GM12892 (cell line): ENCODE results near the gene CTBP2.
"Not testable (repeated sequence)": the region's sequence is repeated elsewhere in the genome, so short reads cannot be mapped to it uniquely, and the experiment has no call there.

Source experiments
- DNase-seq: peaks from one replicate; pipeline ENCODE4 v3.0.0; 2011; ENCODE audit not compliant: insufficient read length
- FAIRE-seq: peaks from 2 replicates; lab custom pipeline; 2011; peaks lifted over from hg19 to GRCh38; lab: Jason Lieb, UNC
- POLR2A ChIP-seq: IDR thresholded peaks from 2 replicates; pipeline ENCODE4 v1.6.1; 2011; ENCODE audit warnings: low read depth, low read length, control low read depth
- POLR2AphosphoS5 ChIP-seq: IDR thresholded peaks from 2 replicates; pipeline ENCODE4 v1.6.1; 2011; ENCODE audit warnings: low read depth, low read length, control low read depth
- TAF1 ChIP-seq: IDR thresholded peaks from 2 replicates; pipeline ENCODE4 v1.6.1; 2011; ENCODE audit warnings: low read depth, mild to moderate bottlenecking, control low read depth, low read length, borderline replicate concordance

The CTBP2 gene

DNA sequence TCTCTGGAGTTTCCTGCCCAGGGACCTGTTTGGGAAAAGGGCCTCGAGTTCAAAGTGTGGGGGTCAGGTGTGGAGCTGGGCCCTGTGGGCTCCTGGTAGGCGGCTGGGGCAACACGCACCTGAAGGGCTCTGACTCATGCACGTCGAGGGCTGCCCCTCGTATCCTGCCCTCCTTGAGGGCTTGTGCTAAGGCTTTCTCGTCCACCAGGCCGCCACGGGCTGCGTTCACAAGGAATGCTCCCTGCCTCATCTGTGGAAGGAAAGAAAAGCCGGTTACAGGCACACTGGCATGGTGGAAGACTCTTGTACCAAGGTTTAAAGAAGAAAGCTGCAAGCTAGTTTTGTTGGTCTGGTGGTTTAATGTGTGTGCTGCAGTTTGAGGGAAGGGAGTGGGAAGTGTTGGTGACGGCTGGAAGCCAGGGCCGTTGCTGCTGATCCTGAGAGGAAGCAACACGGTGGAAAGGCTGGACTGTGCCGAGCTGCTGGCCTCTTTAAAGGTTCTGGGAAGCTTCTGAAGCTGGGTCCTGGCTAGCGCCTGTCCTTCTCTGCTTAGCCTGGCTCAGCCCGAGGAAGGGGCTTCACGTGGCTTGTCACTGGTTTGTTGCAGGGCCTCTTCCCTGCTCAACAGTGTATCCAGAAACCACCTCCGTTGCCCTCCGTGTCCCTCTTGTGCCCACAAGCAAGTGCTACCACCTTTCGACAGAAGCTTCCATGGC, 166.5 kb downstream of the CTBP2 start:
- FAIRE-seq (no peak), DNase-seq (no peak)
- TF ChIP-seq POLR2AphosphoS5, result no peak
- TF ChIP-seq TAF1, result no peak
- no peak for TF ChIP-seq POLR2A

DNA sequence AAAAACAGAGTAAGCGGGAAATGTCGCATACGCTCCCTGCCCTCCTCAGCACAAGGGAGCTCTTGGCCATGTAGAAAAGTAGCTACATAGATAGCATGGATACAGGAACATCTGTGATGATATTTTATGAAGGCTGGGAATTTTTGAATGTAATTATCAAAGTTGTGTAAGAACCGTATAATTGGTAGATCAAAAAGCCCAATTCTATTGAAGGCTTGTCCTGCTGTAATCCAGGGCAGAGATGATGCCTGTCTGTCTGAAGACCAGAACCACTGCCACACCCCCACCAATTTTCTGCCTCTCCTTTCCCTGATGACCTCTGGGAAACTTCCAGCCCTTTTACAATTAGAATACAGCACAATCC, 167.0 kb downstream of the CTBP2 start:
- DNase-seq, result no peak
- FAIRE-seq, result no peak
- TF ChIP-seq TAF1, result no peak
- no peak for TF ChIP-seq POLR2AphosphoS5
- TF ChIP-seq POLR2A, result no peak

DNA sequence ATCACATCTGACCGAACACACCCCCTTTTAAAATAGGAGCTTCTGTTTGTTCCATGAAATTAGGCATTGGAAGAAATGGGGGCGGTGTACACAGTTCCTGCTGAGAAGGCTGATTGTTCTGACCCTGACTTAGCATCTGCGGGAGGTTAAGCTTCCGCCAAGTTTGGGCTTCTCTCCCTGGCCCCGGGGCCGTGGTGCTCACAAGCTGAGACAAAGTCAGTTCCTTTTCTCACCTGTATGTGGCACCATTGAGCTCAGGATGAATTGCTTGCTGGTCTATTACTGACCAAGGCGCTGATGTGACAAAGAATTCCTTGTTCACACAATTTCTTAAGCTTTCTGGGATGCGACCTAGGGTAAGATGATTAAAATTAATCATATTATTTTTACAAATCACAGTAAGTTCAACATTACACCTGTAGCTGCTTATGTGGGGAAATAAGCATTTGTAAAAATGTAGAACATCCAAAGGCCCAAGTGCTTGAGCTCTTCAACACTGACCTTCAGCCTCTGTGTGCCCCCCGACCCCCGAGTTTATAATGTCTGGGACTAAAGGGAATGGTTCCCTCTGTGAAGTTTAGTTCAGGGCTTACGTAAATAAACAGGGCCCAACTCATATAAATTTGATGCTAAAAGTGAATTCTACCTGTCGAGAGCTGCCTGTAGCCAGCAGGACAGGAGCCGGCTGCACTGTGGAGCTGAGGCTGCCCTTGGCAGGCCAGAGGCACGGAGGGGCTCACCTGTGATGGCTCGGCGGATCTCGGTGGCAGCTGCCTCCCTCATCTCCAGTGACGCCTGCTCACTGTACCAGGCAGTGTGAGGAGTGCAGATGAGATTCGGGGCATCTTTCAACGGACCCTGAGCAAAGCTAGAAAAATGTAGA, 167.7 kb downstream of the CTBP2 start:
- TF ChIP-seq POLR2AphosphoS5 (no peak), TAF1 (no peak), POLR2A (no peak)
- DNase-seq (no peak), FAIRE-seq (no peak)

DNA sequence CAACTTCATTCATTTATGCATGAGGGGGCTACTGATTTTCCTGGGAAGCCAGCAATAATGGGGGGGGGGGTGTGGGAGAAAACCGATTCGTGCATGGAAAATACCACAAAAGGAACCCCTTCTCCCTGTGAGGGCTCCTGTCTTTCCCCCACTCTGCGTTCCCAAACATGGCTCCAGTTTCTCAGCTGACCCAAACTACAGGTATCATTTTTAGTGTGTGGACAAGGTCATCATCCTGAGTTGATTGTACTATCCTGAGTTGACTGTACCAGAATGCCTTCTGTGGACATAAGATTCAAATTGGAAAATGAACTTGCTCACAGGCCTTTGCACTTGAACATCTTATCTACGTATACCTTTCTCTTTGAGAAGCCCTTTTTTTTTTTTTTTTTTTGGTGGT, 168.5 kb downstream of the CTBP2 start:
- FAIRE-seq (no peak), DNase-seq (no peak)
- TF ChIP-seq POLR2A (no peak), POLR2AphosphoS5 (no peak), TAF1 (no peak)

DNA sequence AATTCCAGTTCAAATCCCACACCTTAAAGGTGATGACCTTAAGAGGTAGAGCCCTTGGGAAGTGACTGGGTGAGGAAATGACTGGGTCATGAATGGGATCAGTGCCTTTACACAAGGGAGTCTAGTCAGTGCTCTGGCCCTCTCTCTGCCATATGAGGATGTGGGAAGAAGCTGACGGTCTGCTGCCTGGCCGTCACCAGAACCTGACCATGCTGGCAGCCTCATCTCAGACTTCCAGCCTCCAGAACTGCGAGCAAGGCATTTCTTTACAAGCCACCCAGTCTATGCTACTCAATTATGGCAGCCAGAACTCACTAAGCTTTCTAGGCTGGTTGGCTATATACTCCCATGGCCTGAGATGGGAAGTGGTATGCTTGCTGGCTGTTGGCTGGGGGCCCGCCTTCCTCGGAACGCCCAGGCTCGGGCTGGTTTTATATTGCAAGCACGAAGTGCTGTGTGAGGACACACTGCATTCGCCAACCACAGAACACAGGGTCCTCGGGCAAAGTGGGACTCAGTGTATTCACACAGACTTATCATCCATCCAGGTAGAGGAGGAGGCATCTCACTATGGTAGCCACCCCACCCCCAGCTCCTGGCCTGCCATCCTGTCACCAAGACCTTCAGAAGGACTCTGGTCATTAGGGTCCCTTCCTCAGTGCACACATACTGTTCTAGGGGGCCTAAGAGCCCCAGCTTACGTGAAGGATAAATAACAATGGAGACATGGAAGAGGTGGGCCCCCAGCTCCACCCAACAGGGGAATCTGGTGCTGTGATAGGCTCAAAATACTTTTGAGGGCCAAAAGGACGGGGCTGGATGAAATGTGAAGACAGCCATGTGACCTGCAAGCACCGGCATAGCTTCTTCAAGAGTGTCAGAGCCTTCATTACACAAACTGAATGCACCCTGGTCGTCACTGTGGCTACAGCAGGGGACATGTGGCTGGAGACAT, 169.4 kb downstream of the CTBP2 start:
- DNase-seq (no peak), FAIRE-seq (no peak)
- TF ChIP-seq POLR2AphosphoS5, result no peak
- no peak; the same call in 1 of the 2 replicates for TF ChIP-seq POLR2A
- no peak for TF ChIP-seq TAF1

DNA sequence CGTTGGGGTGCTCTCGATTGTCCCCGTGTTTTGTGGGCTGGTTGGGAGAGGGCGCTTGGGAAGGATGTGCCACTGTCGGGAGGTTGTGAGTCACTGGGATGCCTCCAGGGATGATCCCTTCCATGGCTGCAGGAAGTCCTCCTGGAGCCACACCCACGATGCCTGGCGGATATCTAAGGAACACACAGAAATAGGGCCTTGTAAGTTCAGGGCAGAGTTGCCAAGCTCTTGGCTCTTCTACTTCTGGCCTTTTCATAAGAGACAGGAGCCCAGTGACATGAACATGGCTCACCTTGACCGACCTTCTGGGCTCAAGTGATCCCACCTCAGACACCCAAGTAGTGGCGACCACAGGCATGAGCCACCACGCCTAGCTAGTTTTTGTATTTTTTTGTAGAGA, 170.8 kb downstream of the CTBP2 start:
- TF ChIP-seq POLR2AphosphoS5 (no peak), TAF1 (no peak), POLR2A (no peak)
- FAIRE-seq (no peak), DNase-seq (no peak)

DNA sequence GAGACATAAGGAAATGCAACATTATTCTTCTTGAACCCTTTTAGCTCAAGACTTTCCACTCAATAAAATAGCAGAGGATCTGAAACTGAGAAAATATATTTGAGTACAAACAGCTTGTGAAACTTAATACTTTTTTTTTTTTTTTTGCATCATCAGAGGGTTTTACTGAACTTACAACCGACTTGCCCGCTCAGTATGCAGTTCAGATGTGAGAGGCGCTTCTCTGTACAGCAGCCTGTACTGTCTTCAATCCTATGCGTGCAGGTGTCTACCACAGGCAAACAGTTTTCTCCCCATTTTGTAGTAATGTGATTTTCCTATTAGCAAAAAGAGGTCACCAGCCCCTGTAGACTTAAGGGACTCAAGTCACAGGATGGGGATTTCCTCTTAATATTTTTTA, 171.6 kb downstream of the CTBP2 start:
- not testable (repeated sequence) for FAIRE-seq, DNase-seq

DNA sequence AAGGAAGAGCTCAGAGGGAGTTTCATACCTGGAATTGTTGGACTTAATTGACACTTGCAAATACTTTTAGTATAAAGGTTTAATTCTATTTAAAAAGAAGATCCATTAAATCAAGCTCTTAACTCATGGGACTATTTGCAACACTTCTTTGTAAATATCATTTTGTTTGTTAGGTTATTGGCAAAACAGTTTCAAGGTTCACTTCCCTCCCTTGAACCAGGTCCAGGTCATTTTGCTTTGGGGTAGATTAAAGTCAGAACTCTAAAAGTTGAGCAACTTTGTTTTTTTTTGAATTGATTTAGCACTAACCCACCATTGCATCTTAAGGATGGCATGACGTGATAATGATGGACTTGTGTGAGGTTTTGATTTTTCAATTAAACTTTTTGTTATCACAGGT, 172.6 kb downstream of the CTBP2 start:
- FAIRE-seq, result no peak
- TF ChIP-seq POLR2AphosphoS5, result no peak
- TF ChIP-seq TAF1, result no peak
- TF ChIP-seq POLR2A, result no peak
- no peak for DNase-seq

DNA sequence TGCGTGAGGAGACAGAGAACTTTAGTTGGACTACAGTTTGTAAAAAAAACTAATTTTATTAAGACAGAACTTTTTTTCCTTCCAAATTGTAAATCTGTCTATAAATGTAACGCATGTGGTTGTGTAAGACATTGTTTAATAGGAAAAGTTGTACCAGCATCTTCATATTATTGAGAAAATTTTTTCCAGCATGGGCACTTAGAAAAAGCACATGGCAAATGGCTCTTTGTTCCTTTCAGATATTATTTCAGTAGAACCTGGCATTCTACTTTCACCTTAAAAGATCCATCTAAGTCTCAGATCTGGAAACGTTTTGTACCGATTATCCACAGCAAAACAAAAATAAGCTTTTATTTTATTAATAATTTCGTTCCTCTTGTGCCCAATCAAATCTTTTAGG, 175.2 kb downstream of the CTBP2 start:
- DNase-seq (no peak), FAIRE-seq (no peak)
- no peak for TF ChIP-seq POLR2AphosphoS5
- TF ChIP-seq TAF1, result no peak
- TF ChIP-seq POLR2A, result no peak

DNA sequence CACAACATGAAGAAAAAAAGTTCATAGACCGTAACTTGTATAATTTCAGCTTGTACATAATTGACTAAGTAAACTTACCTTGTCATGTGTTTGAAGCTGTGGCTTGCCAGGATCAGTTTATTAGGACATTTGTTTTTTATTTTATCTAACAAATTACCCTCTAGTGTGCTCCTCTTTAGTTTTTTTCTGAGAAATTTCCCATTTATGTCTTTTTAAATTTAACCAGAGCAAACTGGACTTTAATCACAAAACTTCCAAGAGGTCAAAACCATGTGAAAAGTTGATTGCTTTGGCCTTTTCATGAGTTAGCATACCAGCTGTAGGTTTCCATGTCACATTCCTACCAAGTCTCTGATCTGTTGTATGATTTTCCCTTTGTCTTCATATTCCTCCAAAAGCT, 176.0 kb downstream of the CTBP2 start:
- FAIRE-seq, result no peak
- TF ChIP-seq TAF1 (no peak), POLR2A (no peak), POLR2AphosphoS5 (no peak)
- no peak for DNase-seq

DNA sequence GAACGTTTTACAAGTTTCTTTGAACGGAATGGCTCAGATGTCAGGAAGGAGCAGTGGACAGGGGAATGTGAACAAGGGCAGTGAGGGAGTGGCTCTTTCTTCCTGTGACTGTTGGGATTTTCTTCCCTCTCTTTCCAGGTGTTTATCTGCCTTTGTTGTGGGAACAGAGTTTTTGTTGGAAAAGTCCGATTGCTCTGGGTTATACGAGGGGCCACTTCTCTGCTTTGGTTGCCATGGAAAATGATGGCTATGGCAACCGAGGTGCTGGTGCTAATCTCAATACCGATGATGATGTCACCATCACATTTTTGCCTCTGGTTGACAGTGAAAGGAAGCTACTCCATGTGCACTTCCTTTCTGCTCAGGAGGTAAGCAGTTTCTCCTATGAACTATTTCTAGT, 177.0 kb downstream of the CTBP2 start:
- DNase-seq (no peak), FAIRE-seq (peak; percentile 30)
- TF ChIP-seq POLR2A (no peak), TAF1 (no peak), POLR2AphosphoS5 (no peak)
